Bronchial epithelial cell (primary cell): ENCODE results near the gene RCL1. TPM values are rescaled to one million over a fixed set of nuclear protein-coding genes. Genes with fewer than 3 reads are reported as not detected.
A peak's percentile ranks its signal among the peaks of the same experiment; 100 is the strongest.

Experiments used
- DNase-seq: peaks from one replicate; pipeline ENCODE4 v3.0.0-alpha.2; 2010; ENCODE audit warnings: low read depth
- FAIRE-seq: peaks from 2 replicates; lab custom pipeline; 2011; peaks lifted over from hg19 to GRCh38; lab: Jason Lieb, UNC
- H3K27me3 ChIP-seq: 2 replicates; pipeline ENCODE4 v1.5.1; 2011; ENCODE audit warnings: low read length; ENCODE audit not compliant: control insufficient read depth, insufficient read depth
- H3K36me3 ChIP-seq: 2 replicates; pipeline ENCODE4 v1.5.1; 2011; ENCODE audit warnings: low read length; ENCODE audit not compliant: control insufficient read depth, insufficient read depth
- H3K4me3 ChIP-seq: 2 replicates; pipeline ENCODE4 v1.5.1; 2011; ENCODE audit warnings: mild to moderate bottlenecking, low read depth, low read length, control low read depth
- CTCF ChIP-seq: IDR thresholded peaks from 2 replicates; pipeline ENCODE4 v1.5.1; 2011; ENCODE audit warnings: mild to moderate bottlenecking, moderate library complexity, low read length, control low read depth, inconsistent platforms; ENCODE audit not compliant: insufficient read depth, severe bottlenecking
- total RNA-seq: library from RNA; depleted of rRNA; stranded (reverse); fragments of >200 nt; gene quantifications from 2 replicates; pipeline ENCODE4 v1.2.1, GENCODE V29; 2014

The RCL1 gene
- total RNA-seq, 1 donor from 2014 or later = 21.9 TPM

GRCh38 chr9:4842734-4843133 lies 50.0 kb downstream of the RCL1 start:
- H3K27me3 ChIP-seq = no peaks in the 10 kb centered on the region
- H3K36me3 ChIP-seq = peaks cover 18% of the 10 kb centered on the region
- no peak for DNase-seq
- no peak for FAIRE-seq
- no peak overlapping the region for H3K4me3 ChIP-seq
- no peak for TF ChIP-seq CTCF

- H3K36me3 ChIP-seq = peaks cover 16% of the 10 kb centered on the region
- FAIRE-seq = peak; percentile 70
- DNase-seq = no peak
- H3K27me3 ChIP-seq = no peaks in the 10 kb centered on the region
- no peak for TF ChIP-seq CTCF
- no peak overlapping the region for H3K4me3 ChIP-seq
Observed at GRCh38 chr9:4844056-4844838, 51.5 kb downstream of the RCL1 start.

- FAIRE-seq (peak; percentile 58), DNase-seq (no peak)
- Histone ChIP-seq H3K4me3 (no peak overlapping the region), H3K27me3 (no peaks in the 10 kb centered on the region), H3K36me3 (peaks cover 20% of the 10 kb centered on the region)
- peak; percentile 33 for TF ChIP-seq CTCF
Observed at GRCh38 chr9:4849369-4849768, 56.6 kb downstream of the RCL1 start.

GRCh38 chr9:4850603-4851310 lies 58.0 kb downstream of the RCL1 start:
- no peak for TF ChIP-seq CTCF
- Histone ChIP-seq H3K36me3 (peaks cover 12% of the 10 kb centered on the region), H3K4me3 (no peak overlapping the region), H3K27me3 (no peaks in the 10 kb centered on the region)
- no peak for DNase-seq
- no peak for FAIRE-seq

GRCh38 chr9:4852419-4852818 lies 59.7 kb downstream of the RCL1 start:
- FAIRE-seq = no peak
- Histone ChIP-seq H3K27me3 (no peaks in the 10 kb centered on the region), H3K36me3 (peaks cover 12% of the 10 kb centered on the region), H3K4me3 (no peak overlapping the region)
- TF ChIP-seq CTCF = no peak
- DNase-seq = no peak

GRCh38 chr9:4854265-4854590 lies 61.5 kb downstream of the RCL1 start:
- FAIRE-seq = no peak
- H3K36me3 ChIP-seq = peaks cover 15% of the 10 kb centered on the region
- no peak for DNase-seq
- no peak for TF ChIP-seq CTCF
- H3K27me3 ChIP-seq = no peaks in the 10 kb centered on the region
- no peak overlapping the region for H3K4me3 ChIP-seq
